ENCODE data around the gene LMX1B.

DNA sequence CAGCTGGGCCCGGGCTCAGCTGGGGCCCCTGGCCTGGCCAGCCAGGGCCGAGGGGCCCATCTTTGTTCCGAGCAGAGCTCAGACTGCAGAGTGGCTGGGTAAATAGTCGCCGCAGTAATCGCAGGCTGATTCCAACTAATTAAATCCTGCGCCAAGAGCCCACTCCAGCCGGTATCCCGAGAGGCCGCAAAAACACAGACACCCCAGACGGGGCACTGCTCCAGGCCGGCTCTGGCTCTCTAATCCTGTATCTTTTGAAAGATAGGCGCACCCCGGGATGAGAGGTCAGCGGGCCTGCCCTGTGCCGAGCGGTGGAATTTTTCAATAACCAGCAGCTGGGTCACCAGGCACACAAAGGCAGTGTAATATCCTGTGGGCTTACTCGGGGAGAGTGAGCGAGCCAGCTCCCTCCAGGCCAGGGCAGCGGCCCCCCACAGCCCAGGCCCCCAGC lies 57.7 kb downstream of the LMX1B start:
- TF ChIP-seq, protein P1, sequence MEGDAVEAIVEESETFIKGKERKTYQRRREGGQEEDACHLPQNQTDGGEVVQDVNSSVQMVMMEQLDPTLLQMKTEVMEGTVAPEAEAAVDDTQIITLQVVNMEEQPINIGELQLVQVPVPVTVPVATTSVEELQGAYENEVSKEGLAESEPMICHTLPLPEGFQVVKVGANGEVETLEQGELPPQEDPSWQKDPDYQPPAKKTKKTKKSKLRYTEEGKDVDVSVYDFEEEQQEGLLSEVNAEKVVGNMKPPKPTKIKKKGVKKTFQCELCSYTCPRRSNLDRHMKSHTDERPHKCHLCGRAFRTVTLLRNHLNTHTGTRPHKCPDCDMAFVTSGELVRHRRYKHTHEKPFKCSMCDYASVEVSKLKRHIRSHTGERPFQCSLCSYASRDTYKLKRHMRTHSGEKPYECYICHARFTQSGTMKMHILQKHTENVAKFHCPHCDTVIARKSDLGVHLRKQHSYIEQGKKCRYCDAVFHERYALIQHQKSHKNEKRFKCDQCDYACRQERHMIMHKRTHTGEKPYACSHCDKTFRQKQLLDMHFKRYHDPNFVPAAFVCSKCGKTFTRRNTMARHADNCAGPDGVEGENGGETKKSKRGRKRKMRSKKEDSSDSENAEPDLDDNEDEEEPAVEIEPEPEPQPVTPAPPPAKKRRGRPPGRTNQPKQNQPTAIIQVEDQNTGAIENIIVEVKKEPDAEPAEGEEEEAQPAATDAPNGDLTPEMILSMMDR (IDR thresholded peaks at IDR 0.05; ENCODE audit: low read depth, low read length, poor library complexity, severe bottlenecking): no peak
- TF ChIP-seq EZH2phosphoT487 (IDR thresholded peaks at IDR 0.05; ENCODE audit: borderline replicate concordance, low read length): no peak
